HepG2 (cell line): ENCODE data around the gene DEDD2. TPM values are rescaled to one million over a fixed set of nuclear protein-coding genes. Genes with fewer than 3 reads are reported as not detected.

ENCODE experiments used
- FOSL2 ChIP-seq: sonication (generic); formaldehyde crosslinking; IDR thresholded peaks from 2 replicates; pipeline ENCODE4 v1.4.0; 2020; ENCODE audit warnings: missing genetic modification reagents
- GATAD2A ChIP-seq: IDR thresholded peaks from 2 replicates; pipeline ENCODE4 v1.6.1; 2016
- KDM5B ChIP-seq: sonication (generic); formaldehyde crosslinking; IDR thresholded peaks from 2 replicates; pipeline ENCODE4 v1.4.0; 2020; ENCODE audit warnings: missing genetic modification reagents, mild to moderate bottlenecking, borderline replicate concordance
- MEF2D ChIP-seq: sonication (generic); formaldehyde crosslinking; IDR thresholded peaks from 2 replicates; pipeline ENCODE4 v1.5.1; 2020; ENCODE audit warnings: mild to moderate bottlenecking, missing genetic modification reagents
- RELA ChIP-seq: sonication (generic); formaldehyde crosslinking; IDR thresholded peaks from 2 replicates; pipeline ENCODE4 v1.4.0; 2020; ENCODE audit warnings: missing genetic modification reagents
- ZBTB38 ChIP-seq: sonication (generic); formaldehyde crosslinking; IDR thresholded peaks from 2 replicates; pipeline ENCODE4 v1.5.1; 2020; ENCODE audit warnings: mild to moderate bottlenecking, missing genetic modification reagents
- ZNF552 ChIP-seq: sonication (generic); formaldehyde crosslinking; IDR thresholded peaks from 2 replicates; pipeline ENCODE4 v1.9.0; 2022; ENCODE audit warnings: missing genetic modification reagents, mild to moderate bottlenecking, borderline replicate concordance
- ZNF605 ChIP-seq: sonication (generic); formaldehyde crosslinking; IDR thresholded peaks from 2 replicates; pipeline ENCODE4 v1.8.0; 2022; ENCODE audit warnings: mild to moderate bottlenecking, missing genetic modification reagents
- polyA plus RNA-seq, 8 experiments: library from polyadenylated mRNA; depleted of rRNA in 3 of 8; stranded (reverse) in 7 of 8; unstranded in 1 of 8; fragments of >200 nt; fragmentation: Illumina TruSeq in 4 of 8; extraction: Trizol in 4 of 8; gene quantifications; 2 replicates each; pipeline versions ENCODE4 v1.2.1 to v1.2.3, GENCODE V29; 2011 to 2016; ENCODE audit warnings: low read depth in 4 of 8, missing spikeins in 1 of 8, mixed read lengths in 1 of 8; ENCODE audit not compliant: insufficient read depth in 1 of 8
- total RNA-seq, 5 experiments: library from RNA; depleted of rRNA; stranded (reverse); fragments of >200 nt; fragmentation: Illumina TruSeq; extraction: Trizol; gene quantifications; 2 replicates each; pipeline ENCODE4 v1.2.3, GENCODE V29; 2016; ENCODE audit warnings: low read depth in 1 of 5
- TF ChIP-seq, protein P1 (sequence below): sonication (generic); formaldehyde crosslinking; IDR thresholded peaks from 2 replicates; pipeline ENCODE4 v1.4.0; 2020; ENCODE audit warnings: missing genetic modification reagents
- TF ChIP-seq, protein P2 (sequence below): sonication (generic); formaldehyde crosslinking; IDR thresholded peaks from 2 replicates; pipeline ENCODE4 v1.4.0; 2020; ENCODE audit warnings: missing genetic modification reagents, borderline replicate concordance
- TF ChIP-seq, protein P3 (sequence below): sonication (generic); formaldehyde crosslinking; IDR thresholded peaks from 2 replicates; pipeline ENCODE4 v1.5.1; 2020; ENCODE audit warnings: missing genetic modification reagents, mild to moderate bottlenecking, borderline replicate concordance
- TF ChIP-seq, protein P4 (sequence below): IDR thresholded peaks from 2 replicates; pipeline ENCODE4 v1.4.0; 2020; ENCODE audit warnings: mild to moderate bottlenecking, missing genetic modification reagents

DEDD2 gene
- total and polyA plus RNA-seq, 2 of the 13 experiments (the other 11 are each of a cell fraction or from before 2014, with no cell fraction given) = 19.2 to 24.7 TPM

DNA sequence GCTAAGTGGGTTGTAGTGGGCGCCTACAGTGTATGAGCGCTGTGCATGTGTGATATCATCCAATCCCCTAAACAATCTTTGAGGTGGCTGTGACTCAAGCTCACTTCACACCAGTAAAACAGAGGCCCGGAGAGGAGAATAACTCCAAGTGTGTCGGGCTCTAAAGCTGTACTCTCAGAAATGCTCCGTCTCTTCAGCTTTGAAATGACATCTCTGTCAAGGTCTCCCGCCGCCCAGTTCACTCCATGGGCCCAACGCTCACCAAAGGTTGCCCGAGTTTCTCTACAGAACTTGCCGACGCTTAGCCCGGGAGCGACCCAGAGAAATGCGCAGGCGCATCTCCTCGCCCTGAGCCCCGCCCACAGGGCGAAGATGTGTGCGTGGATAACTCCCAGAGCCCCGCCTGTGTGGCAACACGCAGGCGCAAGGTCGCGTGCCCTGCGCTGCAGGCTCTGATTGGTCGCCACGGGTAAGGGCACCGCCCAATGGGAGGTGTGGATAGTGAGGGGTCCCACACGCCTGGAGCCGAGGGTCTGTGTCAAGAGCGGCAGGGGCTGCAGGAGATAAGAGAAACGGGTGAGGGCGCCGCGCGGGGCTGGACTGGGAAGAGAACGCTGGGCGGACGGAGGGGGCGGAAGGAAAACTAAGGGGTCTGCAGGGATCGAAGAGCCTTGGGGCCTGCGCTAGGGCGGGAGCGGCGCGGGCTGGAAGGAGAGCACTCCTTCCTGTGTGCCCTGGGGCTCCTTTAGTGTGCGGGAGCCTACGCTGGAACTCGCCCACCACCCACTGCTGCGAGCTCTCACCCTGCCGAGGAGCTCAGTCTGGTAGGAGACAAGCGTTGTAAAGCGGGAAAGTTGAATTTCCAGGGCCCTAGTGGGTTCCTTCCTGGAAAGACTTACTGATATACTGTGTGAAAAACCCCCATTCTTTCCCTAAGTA is 2.6 kb upstream of the DEDD2 start, which contains the start of gene ZNF526 (continued):
- TF ChIP-seq ZBTB38 = no peak; the same call in 1 of the 2 replicates
- TF ChIP-seq RELA (CRISPR knock-in tag) = no peak
- 0 out of 2 replicates have a peak, but pooled peaks have one; percentile 56 for TF ChIP-seq MEF2D
- peak; percentile 92 for TF ChIP-seq ZNF605 (CRISPR knock-in tag)
- TF ChIP-seq GATAD2A (CRISPR knock-in tag) = peak; percentile 71
- TF ChIP-seq ZNF552 (CRISPR knock-in tag) = no peak
- TF ChIP-seq, protein P1, sequence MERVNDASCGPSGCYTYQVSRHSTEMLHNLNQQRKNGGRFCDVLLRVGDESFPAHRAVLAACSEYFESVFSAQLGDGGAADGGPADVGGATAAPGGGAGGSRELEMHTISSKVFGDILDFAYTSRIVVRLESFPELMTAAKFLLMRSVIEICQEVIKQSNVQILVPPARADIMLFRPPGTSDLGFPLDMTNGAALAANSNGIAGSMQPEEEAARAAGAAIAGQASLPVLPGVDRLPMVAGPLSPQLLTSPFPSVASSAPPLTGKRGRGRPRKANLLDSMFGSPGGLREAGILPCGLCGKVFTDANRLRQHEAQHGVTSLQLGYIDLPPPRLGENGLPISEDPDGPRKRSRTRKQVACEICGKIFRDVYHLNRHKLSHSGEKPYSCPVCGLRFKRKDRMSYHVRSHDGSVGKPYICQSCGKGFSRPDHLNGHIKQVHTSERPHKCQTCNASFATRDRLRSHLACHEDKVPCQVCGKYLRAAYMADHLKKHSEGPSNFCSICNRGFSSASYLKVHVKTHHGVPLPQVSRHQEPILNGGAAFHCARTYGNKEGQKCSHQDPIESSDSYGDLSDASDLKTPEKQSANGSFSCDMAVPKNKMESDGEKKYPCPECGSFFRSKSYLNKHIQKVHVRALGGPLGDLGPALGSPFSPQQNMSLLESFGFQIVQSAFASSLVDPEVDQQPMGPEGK = peak; percentile 60
- TF ChIP-seq FOSL2 = no peak
- peak; percentile 64; the same call in 1 of the 2 replicates for TF ChIP-seq KDM5B
- TF ChIP-seq, protein P2, sequence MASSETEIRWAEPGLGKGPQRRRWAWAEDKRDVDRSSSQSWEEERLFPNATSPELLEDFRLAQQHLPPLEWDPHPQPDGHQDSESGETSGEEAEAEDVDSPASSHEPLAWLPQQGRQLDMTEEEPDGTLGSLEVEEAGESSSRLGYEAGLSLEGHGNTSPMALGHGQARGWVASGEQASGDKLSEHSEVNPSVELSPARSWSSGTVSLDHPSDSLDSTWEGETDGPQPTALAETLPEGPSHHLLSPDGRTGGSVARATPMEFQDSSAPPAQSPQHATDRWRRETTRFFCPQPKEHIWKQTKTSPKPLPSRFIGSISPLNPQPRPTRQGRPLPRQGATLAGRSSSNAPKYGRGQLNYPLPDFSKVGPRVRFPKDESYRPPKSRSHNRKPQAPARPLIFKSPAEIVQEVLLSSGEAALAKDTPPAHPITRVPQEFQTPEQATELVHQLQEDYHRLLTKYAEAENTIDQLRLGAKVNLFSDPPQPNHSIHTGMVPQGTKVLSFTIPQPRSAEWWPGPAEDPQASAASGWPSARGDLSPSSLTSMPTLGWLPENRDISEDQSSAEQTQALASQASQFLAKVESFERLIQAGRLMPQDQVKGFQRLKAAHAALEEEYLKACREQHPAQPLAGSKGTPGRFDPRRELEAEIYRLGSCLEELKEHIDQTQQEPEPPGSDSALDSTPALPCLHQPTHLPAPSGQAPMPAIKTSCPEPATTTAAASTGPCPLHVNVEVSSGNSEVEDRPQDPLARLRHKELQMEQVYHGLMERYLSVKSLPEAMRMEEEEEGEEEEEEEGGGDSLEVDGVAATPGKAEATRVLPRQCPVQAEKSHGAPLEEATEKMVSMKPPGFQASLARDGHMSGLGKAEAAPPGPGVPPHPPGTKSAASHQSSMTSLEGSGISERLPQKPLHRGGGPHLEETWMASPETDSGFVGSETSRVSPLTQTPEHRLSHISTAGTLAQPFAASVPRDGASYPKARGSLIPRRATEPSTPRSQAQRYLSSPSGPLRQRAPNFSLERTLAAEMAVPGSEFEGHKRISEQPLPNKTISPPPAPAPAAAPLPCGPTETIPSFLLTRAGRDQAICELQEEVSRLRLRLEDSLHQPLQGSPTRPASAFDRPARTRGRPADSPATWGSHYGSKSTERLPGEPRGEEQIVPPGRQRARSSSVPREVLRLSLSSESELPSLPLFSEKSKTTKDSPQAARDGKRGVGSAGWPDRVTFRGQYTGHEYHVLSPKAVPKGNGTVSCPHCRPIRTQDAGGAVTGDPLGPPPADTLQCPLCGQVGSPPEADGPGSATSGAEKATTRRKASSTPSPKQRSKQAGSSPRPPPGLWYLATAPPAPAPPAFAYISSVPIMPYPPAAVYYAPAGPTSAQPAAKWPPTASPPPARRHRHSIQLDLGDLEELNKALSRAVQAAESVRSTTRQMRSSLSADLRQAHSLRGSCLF (CRISPR knock-in tag) = 0 out of 2 replicates have a peak, but pooled peaks have one; percentile 15
- TF ChIP-seq, protein P3, sequence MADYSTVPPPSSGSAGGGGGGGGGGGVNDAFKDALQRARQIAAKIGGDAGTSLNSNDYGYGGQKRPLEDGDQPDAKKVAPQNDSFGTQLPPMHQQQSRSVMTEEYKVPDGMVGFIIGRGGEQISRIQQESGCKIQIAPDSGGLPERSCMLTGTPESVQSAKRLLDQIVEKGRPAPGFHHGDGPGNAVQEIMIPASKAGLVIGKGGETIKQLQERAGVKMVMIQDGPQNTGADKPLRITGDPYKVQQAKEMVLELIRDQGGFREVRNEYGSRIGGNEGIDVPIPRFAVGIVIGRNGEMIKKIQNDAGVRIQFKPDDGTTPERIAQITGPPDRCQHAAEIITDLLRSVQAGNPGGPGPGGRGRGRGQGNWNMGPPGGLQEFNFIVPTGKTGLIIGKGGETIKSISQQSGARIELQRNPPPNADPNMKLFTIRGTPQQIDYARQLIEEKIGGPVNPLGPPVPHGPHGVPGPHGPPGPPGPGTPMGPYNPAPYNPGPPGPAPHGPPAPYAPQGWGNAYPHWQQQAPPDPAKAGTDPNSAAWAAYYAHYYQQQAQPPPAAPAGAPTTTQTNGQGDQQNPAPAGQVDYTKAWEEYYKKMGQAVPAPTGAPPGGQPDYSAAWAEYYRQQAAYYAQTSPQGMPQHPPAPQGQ (CRISPR knock-in tag) = no peak
- TF ChIP-seq, protein P4, sequence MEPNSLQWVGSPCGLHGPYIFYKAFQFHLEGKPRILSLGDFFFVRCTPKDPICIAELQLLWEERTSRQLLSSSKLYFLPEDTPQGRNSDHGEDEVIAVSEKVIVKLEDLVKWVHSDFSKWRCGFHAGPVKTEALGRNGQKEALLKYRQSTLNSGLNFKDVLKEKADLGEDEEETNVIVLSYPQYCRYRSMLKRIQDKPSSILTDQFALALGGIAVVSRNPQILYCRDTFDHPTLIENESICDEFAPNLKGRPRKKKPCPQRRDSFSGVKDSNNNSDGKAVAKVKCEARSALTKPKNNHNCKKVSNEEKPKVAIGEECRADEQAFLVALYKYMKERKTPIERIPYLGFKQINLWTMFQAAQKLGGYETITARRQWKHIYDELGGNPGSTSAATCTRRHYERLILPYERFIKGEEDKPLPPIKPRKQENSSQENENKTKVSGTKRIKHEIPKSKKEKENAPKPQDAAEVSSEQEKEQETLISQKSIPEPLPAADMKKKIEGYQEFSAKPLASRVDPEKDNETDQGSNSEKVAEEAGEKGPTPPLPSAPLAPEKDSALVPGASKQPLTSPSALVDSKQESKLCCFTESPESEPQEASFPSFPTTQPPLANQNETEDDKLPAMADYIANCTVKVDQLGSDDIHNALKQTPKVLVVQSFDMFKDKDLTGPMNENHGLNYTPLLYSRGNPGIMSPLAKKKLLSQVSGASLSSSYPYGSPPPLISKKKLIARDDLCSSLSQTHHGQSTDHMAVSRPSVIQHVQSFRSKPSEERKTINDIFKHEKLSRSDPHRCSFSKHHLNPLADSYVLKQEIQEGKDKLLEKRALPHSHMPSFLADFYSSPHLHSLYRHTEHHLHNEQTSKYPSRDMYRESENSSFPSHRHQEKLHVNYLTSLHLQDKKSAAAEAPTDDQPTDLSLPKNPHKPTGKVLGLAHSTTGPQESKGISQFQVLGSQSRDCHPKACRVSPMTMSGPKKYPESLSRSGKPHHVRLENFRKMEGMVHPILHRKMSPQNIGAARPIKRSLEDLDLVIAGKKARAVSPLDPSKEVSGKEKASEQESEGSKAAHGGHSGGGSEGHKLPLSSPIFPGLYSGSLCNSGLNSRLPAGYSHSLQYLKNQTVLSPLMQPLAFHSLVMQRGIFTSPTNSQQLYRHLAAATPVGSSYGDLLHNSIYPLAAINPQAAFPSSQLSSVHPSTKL (CRISPR knock-in tag) = peak; percentile 53
